Measurements from ENCODE around the gene INF2. TPM values are rescaled to one million over a fixed set of nuclear protein-coding genes. Genes with fewer than 3 reads are reported as not detected.

The INF2 gene
- total RNA-seq, 1 experiment from 2014 or later: 70.8 TPM

DNA sequence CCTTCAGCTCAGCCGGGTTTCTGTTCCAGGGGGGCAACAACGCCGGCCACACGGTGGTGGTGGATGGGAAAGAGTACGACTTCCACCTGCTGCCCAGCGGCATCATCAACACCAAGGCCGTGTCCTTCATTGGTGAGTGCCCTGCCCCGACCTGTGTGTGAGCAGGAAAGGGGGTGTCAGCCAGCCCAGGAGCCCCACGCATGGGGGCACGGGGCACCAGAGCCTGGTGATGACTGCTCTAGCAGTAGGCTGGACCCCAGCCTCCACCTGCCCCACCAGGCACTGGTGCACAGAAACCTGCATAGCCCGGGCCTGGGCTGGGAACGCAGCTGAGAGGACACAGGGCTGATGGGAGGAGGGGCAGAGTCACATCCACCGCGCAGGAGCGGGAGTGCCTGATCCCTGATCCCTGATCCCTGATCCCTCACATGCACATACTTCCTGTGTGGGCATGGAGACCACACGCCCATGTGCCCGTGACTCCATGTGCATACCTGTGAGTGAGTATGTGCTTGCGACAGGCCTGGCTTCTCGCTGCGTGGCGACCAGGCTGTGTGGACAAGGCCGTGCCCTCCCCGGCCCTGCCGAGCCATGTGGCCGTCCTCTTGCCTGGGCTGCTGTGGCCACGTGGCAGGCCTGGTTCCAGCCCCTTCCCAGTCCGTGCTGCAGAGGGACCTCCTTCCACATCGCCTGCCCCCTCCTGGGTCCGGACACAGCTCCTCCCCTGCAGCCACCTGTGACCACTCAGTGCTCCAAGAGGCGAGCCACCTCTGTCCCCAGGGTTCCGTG lies 45.8 kb downstream of the INF2 start:
- Histone ChIP-seq H3K4me1 (no peaks in the 10 kb centered on the region), H3K9me3 (no peaks in the 10 kb centered on the region), H3K27me3 (replicated peaks; ENCODE audit: control insufficient read depth, insufficient read depth, low read length) (no peaks in the 10 kb centered on the region), H3K4me3 (ENCODE audit: low read depth, low read length) (no peak overlapping the region), H3K36me3 (ENCODE audit: control insufficient read depth, insufficient read depth, low read length) (no peaks in the 10 kb centered on the region)
- POLR2A ChIA-PET: no interaction called here
- TF ChIP-seq, protein P1, sequence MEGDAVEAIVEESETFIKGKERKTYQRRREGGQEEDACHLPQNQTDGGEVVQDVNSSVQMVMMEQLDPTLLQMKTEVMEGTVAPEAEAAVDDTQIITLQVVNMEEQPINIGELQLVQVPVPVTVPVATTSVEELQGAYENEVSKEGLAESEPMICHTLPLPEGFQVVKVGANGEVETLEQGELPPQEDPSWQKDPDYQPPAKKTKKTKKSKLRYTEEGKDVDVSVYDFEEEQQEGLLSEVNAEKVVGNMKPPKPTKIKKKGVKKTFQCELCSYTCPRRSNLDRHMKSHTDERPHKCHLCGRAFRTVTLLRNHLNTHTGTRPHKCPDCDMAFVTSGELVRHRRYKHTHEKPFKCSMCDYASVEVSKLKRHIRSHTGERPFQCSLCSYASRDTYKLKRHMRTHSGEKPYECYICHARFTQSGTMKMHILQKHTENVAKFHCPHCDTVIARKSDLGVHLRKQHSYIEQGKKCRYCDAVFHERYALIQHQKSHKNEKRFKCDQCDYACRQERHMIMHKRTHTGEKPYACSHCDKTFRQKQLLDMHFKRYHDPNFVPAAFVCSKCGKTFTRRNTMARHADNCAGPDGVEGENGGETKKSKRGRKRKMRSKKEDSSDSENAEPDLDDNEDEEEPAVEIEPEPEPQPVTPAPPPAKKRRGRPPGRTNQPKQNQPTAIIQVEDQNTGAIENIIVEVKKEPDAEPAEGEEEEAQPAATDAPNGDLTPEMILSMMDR (IDR thresholded peaks at IDR 0.05; ENCODE audit: insufficient read depth in 1 of 2, low read depth in 1 of 2, low read length in 1 of 2, severe bottlenecking in 1 of 2, unreplicated experiment in 1 of 2): no peak
- Mint-ChIP-seq H3K4me3 (ENCODE audit: unreplicated experiment) (no peak overlapping the region), H3K36me3 (ENCODE audit: insufficient read depth, unreplicated experiment) (peaks cover 4% of the 10 kb centered on the region), H3K27me3 (ENCODE audit: insufficient read depth, unreplicated experiment) (no peaks in the 10 kb centered on the region), H3K4me1 (ENCODE audit: low read depth, unreplicated experiment) (no peaks in the 10 kb centered on the region), H3K9me3 (ENCODE audit: unreplicated experiment) (no peaks in the 10 kb centered on the region), H3K27ac (ENCODE audit: unreplicated experiment) (no peak overlapping the region)
- no peak for DNase-seq
- CTCF ChIA-PET: no interaction called here
- no TSS peak for BruUV-seq (replicated peaks)
- intact Hi-C loops (cut with micrococcal nuclease; ENCODE audit: unreplicated experiment): no loop called here

- H3K4me3 Mint-ChIP-seq (ENCODE audit: unreplicated experiment): no peak overlapping the region
- DNase-seq: no peak
- H3K9me3 Mint-ChIP-seq (ENCODE audit: unreplicated experiment): no peaks in the 10 kb centered on the region
- intact Hi-C loops (cut with micrococcal nuclease; ENCODE audit: unreplicated experiment): no loop called here
- H3K36me3 Mint-ChIP-seq (ENCODE audit: insufficient read depth, unreplicated experiment): no peaks in the 10 kb centered on the region
- BruUV-seq (replicated peaks): no TSS peak
- Histone ChIP-seq H3K9me3 (no peaks in the 10 kb centered on the region), H3K27me3 (replicated peaks; ENCODE audit: control insufficient read depth, insufficient read depth, low read length) (no peaks in the 10 kb centered on the region), H3K4me3 (ENCODE audit: low read depth, low read length) (no peak overlapping the region), H3K4me1 (no peaks in the 10 kb centered on the region), H3K36me3 (ENCODE audit: control insufficient read depth, insufficient read depth, low read length) (no peaks in the 10 kb centered on the region)
- H3K4me1 Mint-ChIP-seq (ENCODE audit: low read depth, unreplicated experiment): no peaks in the 10 kb centered on the region
- no peak overlapping the region for H3K27ac Mint-ChIP-seq (ENCODE audit: unreplicated experiment)
- ChIA-PET CTCF (interaction anchor here (1.3 kb wide), 1 partner anchor 33 kb away, joined by 3 read pairs; no protein-coding TSS in a partner anchor), POLR2A (no interaction called here)
- TF ChIP-seq, protein P1 (IDR thresholded peaks at IDR 0.05; ENCODE audit: insufficient read depth in 1 of 2, low read depth in 1 of 2, low read length in 1 of 2, severe bottlenecking in 1 of 2, unreplicated experiment in 1 of 2): no peak
- no peaks in the 10 kb centered on the region for H3K27me3 Mint-ChIP-seq (ENCODE audit: insufficient read depth, unreplicated experiment)
Observed at GRCh38 chr14:104735830-104736642, 46.6 kb downstream of the INF2 start.

- Mint-ChIP-seq H3K4me1 (ENCODE audit: low read depth, unreplicated experiment) (no peaks in the 10 kb centered on the region), H3K27me3 (ENCODE audit: insufficient read depth, unreplicated experiment) (no peaks in the 10 kb centered on the region), H3K9me3 (ENCODE audit: unreplicated experiment) (no peaks in the 10 kb centered on the region), H3K36me3 (ENCODE audit: insufficient read depth, unreplicated experiment) (no peaks in the 10 kb centered on the region), H3K27ac (ENCODE audit: unreplicated experiment) (no peak overlapping the region), H3K4me3 (ENCODE audit: unreplicated experiment) (no peak overlapping the region)
- POLR2A ChIA-PET: interaction anchor here (0.6 kb wide), 1 partner anchor 10 kb away, joined by 4 read pairs; no protein-coding TSS in a partner anchor
- TF ChIP-seq, protein P1 (IDR thresholded peaks at IDR 0.05; ENCODE audit: insufficient read depth in 1 of 2, low read depth in 1 of 2, low read length in 1 of 2, severe bottlenecking in 1 of 2, unreplicated experiment in 1 of 2): no peak
- intact Hi-C loops (cut with micrococcal nuclease; ENCODE audit: unreplicated experiment): no loop called here
- H3K4me3 ChIP-seq (ENCODE audit: low read depth, low read length): no peak overlapping the region
- no TSS peak for BruUV-seq (replicated peaks)
- no peaks in the 10 kb centered on the region for H3K36me3 ChIP-seq (ENCODE audit: control insufficient read depth, insufficient read depth, low read length)
- CTCF ChIA-PET: no interaction called here
- DNase-seq: no peak
- H3K9me3 ChIP-seq: no peaks in the 10 kb centered on the region
- no peaks in the 10 kb centered on the region for H3K27me3 ChIP-seq (replicated peaks; ENCODE audit: control insufficient read depth, insufficient read depth, low read length)
- no peaks in the 10 kb centered on the region for H3K4me1 ChIP-seq
Observed at GRCh38 chr14:104738375-104739019, 49.1 kb downstream of the INF2 start.
